Neural progenitor cell (in vitro differentiated cells): Measurements from ENCODE around the gene NRCAM. TPM values are rescaled to one million over a fixed set of nuclear protein-coding genes. Genes with fewer than 3 reads are reported as not detected.

Experiments
- DNase-seq: peaks from one replicate; pipeline ENCODE4 v3.0.0-alpha.2; 2016; ENCODE audit warnings: low spot score
- H2AFZ ChIP-seq: fragments of 200-600 bp; sonication (generic); replicated peaks from 2 replicates; pipeline ENCODE4 v1.6.1; 2016; ENCODE audit warnings: antibody characterized with exemption
- H3F3A ChIP-seq: fragments of 200-600 bp; sonication (generic); 2 replicates; pipeline ENCODE4 v1.6.1; 2016; ENCODE audit warnings: antibody characterized with exemption, low read depth
- H3K27ac ChIP-seq: fragments of 200-600 bp; sonication (generic); 2 replicates; pipeline ENCODE4 v1.5.1; 2016; ENCODE audit warnings: mild to moderate bottlenecking
- H3K27me3 ChIP-seq: fragments of 200-600 bp; sonication (generic); 2 replicates; pipeline ENCODE4 v1.6.1; 2016; ENCODE audit warnings: mild to moderate bottlenecking, moderate library complexity
- H3K36me3 ChIP-seq: fragments of 200-600 bp; sonication (generic); 2 replicates; pipeline ENCODE4 v1.5.1; 2016
- H3K4me1 ChIP-seq: fragments of 200-600 bp; sonication (generic); 2 replicates; pipeline ENCODE4 v1.6.1; 2016; ENCODE audit warnings: mixed run types
- H3K4me2 ChIP-seq: fragments of 200-600 bp; sonication (generic); 2 replicates; pipeline ENCODE4 v1.6.1; 2016
- H3K4me3 ChIP-seq: fragments of 200-600 bp; sonication (generic); 2 replicates; pipeline ENCODE4 v1.5.1; 2016
- H3K79me2 ChIP-seq: fragments of 200-600 bp; sonication (generic); 2 replicates; pipeline ENCODE4 v1.6.1; 2016; ENCODE audit warnings: low read depth
- H3K9ac ChIP-seq: fragments of 200-600 bp; sonication (generic); 2 replicates; pipeline ENCODE4 v1.6.1; 2016
- H3K9me3 ChIP-seq: fragments of 200-600 bp; sonication (generic); 2 replicates; pipeline ENCODE4 v1.5.1; 2016; ENCODE audit warnings: low read depth
- H4K20me1 ChIP-seq: fragments of 200-600 bp; sonication (generic); 2 replicates; pipeline ENCODE4 v1.6.1; 2016; ENCODE audit warnings: low read depth
- H3K27ac Mint-ChIP-seq: 3 replicates; pipeline ENCODE4 v1.8.0; 2021; ENCODE audit warnings: mixed read lengths
- H3K27me3 Mint-ChIP-seq: 2 replicates; pipeline ENCODE4 v1.8.0; 2022; ENCODE audit warnings: low read depth, mild to moderate bottlenecking, inconsistent platforms, moderate library complexity, mixed read lengths; ENCODE audit not compliant: insufficient read depth
- H3K36me3 Mint-ChIP-seq: 3 replicates; pipeline ENCODE4 v1.8.0; 2021; ENCODE audit warnings: mixed read lengths
- H3K4me1 Mint-ChIP-seq: 3 replicates; pipeline ENCODE4 v1.8.0; 2021; ENCODE audit warnings: mixed read lengths
- H3K4me3 Mint-ChIP-seq: 3 replicates; pipeline ENCODE4 v1.8.0; 2021; ENCODE audit warnings: mild to moderate bottlenecking, moderate library complexity, mixed read lengths
- H3K9me3 Mint-ChIP-seq: 3 replicates; pipeline ENCODE4 v1.8.0; 2020; ENCODE audit warnings: mixed read lengths
- CTCF ChIP-seq: fragments of 200-600 bp; sonication (generic); IDR thresholded peaks from 2 replicates; pipeline ENCODE4 v1.5.1; 2017; ENCODE audit warnings: antibody characterized with exemption, mild to moderate bottlenecking
- EZH2 ChIP-seq: fragments of 200-600 bp; sonication (generic); IDR thresholded peaks from 2 replicates; pipeline ENCODE4 v1.6.1; 2017; ENCODE audit warnings: antibody characterized with exemption, mild to moderate bottlenecking, moderate library complexity
- EZH2phosphoT487 ChIP-seq: fragments of 200-600 bp; sonication (generic); IDR thresholded peaks from 2 replicates; pipeline ENCODE4 v1.6.1; 2017; ENCODE audit warnings: antibody characterized with exemption
- total RNA-seq: library from RNA; depleted of rRNA; stranded (reverse); fragments of >200 nt; gene quantifications from 2 replicates; pipeline ENCODE4 v1.2.3, GENCODE V29; 2015; ENCODE audit warnings: low replicate concordance

Gene NRCAM
- total RNA-seq, 1 donor from 2014 or later: 104 TPM

- Mint-ChIP-seq H3K4me1 (peaks cover 15% of the 10 kb centered on the region), H3K9me3 (no peaks in the 10 kb centered on the region), H3K27me3 (no peaks in the 10 kb centered on the region), H3K27ac (no peak overlapping the region), H3K36me3 (no peaks in the 10 kb centered on the region), H3K4me3 (no peak overlapping the region)
- no peaks in the 10 kb centered on the region for H4K20me1 ChIP-seq
- no peak overlapping the region for H2AFZ ChIP-seq
- H3K4me1 ChIP-seq: no peaks in the 10 kb centered on the region
- no peak overlapping the region for H3K9ac ChIP-seq
- no peak for TF ChIP-seq EZH2
- no peak for TF ChIP-seq EZH2phosphoT487
- TF ChIP-seq CTCF: no peak
- H3K27me3 ChIP-seq: no peaks in the 10 kb centered on the region
- no peak overlapping the region for H3K4me3 ChIP-seq
- H3K27ac ChIP-seq: no peak overlapping the region
- no peaks in the 10 kb centered on the region for H3K79me2 ChIP-seq
- no peaks in the 10 kb centered on the region for H3K9me3 ChIP-seq
- DNase-seq: no peak
- H3K36me3 ChIP-seq: no peaks in the 10 kb centered on the region
- no peaks in the 10 kb centered on the region for H3F3A ChIP-seq
- H3K4me2 ChIP-seq: no peak overlapping the region
Observed at GRCh38 chr7:108099713-108100112, 356.5 kb downstream of the NRCAM start.

GRCh38 chr7:108097703-108098102 lies 358.5 kb downstream of the NRCAM start:
- DNase-seq: peak; percentile 7

More at GRCh38 chr7:108097703-108098102, 358.5 kb downstream of the NRCAM start:
- H3K27me3 ChIP-seq: no peaks in the 10 kb centered on the region
- TF ChIP-seq EZH2phosphoT487 (no peak), CTCF (peak; percentile 37), EZH2 (no peak)
- no peaks in the 10 kb centered on the region for H3K79me2 ChIP-seq
- no peaks in the 10 kb centered on the region for H3K9me3 Mint-ChIP-seq
- H3K4me1 ChIP-seq: no peaks in the 10 kb centered on the region
- no peak overlapping the region for H3K9ac ChIP-seq
- no peak overlapping the region for H3K4me2 ChIP-seq
- H3K27ac ChIP-seq: no peak overlapping the region
- no peaks in the 10 kb centered on the region for H3K9me3 ChIP-seq
- no peaks in the 10 kb centered on the region for H3K36me3 ChIP-seq
- H2AFZ ChIP-seq: no peak overlapping the region
- peaks cover 16% of the 10 kb centered on the region for H3K4me1 Mint-ChIP-seq
- H3K27me3 Mint-ChIP-seq: no peaks in the 10 kb centered on the region
- no peaks in the 10 kb centered on the region for H4K20me1 ChIP-seq
- H3K4me3 ChIP-seq: no peak overlapping the region
- no peaks in the 10 kb centered on the region for H3F3A ChIP-seq
- no peak overlapping the region for H3K4me3 Mint-ChIP-seq
- H3K36me3 Mint-ChIP-seq: no peaks in the 10 kb centered on the region
- H3K27ac Mint-ChIP-seq: no peak overlapping the region

Other genes starting within 250 kb of the NRCAM start
- gene PNPLA8, start 69.7 kb upstream of the NRCAM start, total RNA-seq: 21.7 and 33.4 TPM in 2 replicates
- gene THAP5, start 113.3 kb upstream of the NRCAM start, total RNA-seq: 34.7 and 55.6 TPM in 2 replicates
- 22.1 and 26.6 TPM in 2 replicates for gene DNAJB9, start 113.4 kb upstream of the NRCAM start, total RNA-seq